Activated T-cell treated with anti-CD3 and anti-CD28 coated beads for 48 hours (primary cell): ENCODE results near the gene MYOZ1.
"Not testable (repeated sequence)": the region's sequence is repeated elsewhere in the genome, so short reads cannot be mapped to it uniquely, and the experiment has no call there.

Experiments
- DNase-seq: peaks from one replicate; pipeline ENCODE4 v3.0.0-alpha.2; 2020; ENCODE audit warnings: low read depth

Gene MYOZ1

GRCh38 chr10:73641328-73642060 is at the start of gene MYOZ1:
MYOZ1 (minus strand) TSS chr10:73641474; CDS start chr10:73640017, 1,457 bp downstream.
- no peak for DNase-seq

GRCh38 chr10:73690755-73691154 is 49.5 kb upstream of the MYOZ1 start:
- not testable (repeated sequence) for DNase-seq

- not testable (repeated sequence) for DNase-seq
Observed at GRCh38 chr10:73689596-73689995, 48.3 kb upstream of the MYOZ1 start.

GRCh38 chr10:73687641-73688040 is 46.4 kb upstream of the MYOZ1 start:
- not testable (repeated sequence) for DNase-seq

- not testable (repeated sequence) for DNase-seq
Observed at GRCh38 chr10:73674546-73674945, 33.3 kb upstream of the MYOZ1 start.

GRCh38 chr10:73668378-73668777 is 27.1 kb upstream of the MYOZ1 start:
- DNase-seq = not testable (repeated sequence)

- not testable (repeated sequence) for DNase-seq
Observed at GRCh38 chr10:73666153-73666809, 25.0 kb upstream of the MYOZ1 start.

GRCh38 chr10:73665581-73665980 is 24.3 kb upstream of the MYOZ1 start:
- not testable (repeated sequence) for DNase-seq

GRCh38 chr10:73664156-73665040 is 23.1 kb upstream of the MYOZ1 start:
- not testable (repeated sequence) for DNase-seq

- DNase-seq = not testable (repeated sequence)
Observed at GRCh38 chr10:73663621-73664020, 22.3 kb upstream of the MYOZ1 start.

- not testable (repeated sequence) for DNase-seq
Observed at GRCh38 chr10:73662705-73663104, 21.4 kb upstream of the MYOZ1 start.

- DNase-seq = no peak
Observed at GRCh38 chr10:73655990-73656298, 14.7 kb upstream of the MYOZ1 start, which contains the start of gene SYNPO2L. SYNPO2L (minus strand) TSS chr10:73656029; CDS start chr10:73655922, 107 bp downstream.

GRCh38 chr10:73655257-73655989 is 14.1 kb upstream of the MYOZ1 start:
- no peak for DNase-seq

- no peak for DNase-seq
Observed at GRCh38 chr10:73653701-73654100, 12.4 kb upstream of the MYOZ1 start.

- DNase-seq = no peak
Observed at GRCh38 chr10:73653195-73653594, 11.9 kb upstream of the MYOZ1 start.

- DNase-seq = no peak
Observed at GRCh38 chr10:73650537-73651331, 9.5 kb upstream of the MYOZ1 start.

GRCh38 chr10:73649876-73650536 is 8.7 kb upstream of the MYOZ1 start:
- no peak for DNase-seq

- no peak for DNase-seq
Observed at GRCh38 chr10:73648975-73649829, 7.9 kb upstream of the MYOZ1 start.

- no peak for DNase-seq
Observed at GRCh38 chr10:73647875-73648651, 6.8 kb upstream of the MYOZ1 start.
